ENCODE results near the gene MUS81.

Gene MUS81

GRCh38 chr11:65864706-65865471 is 4.7 kb downstream of the MUS81 start:
- ChIA-PET CTCF (no interaction called here), POLR2A (interaction anchor here (17.2 kb wide), 1 partner anchor 24 kb away, joined by 289 read pairs; the partner anchor contains the start of genes CCDC85B and FIBP)
- DNase-seq (ENCODE audit: extremely low spot score) = no peak
- no peak for TF ChIP-seq SP1 (IDR thresholded peaks at IDR 0.05)

- ChIA-PET POLR2A (interaction anchor here (0.9 to 17.2 kb wide), 2 partner anchors 14 to 23 kb away, joined by 3 to 289 read pairs; partner anchors contain the start of genes CCDC85B and FIBP), CTCF (interaction anchor here (1.5 kb wide), 1 partner anchor 85 kb away, joined by 3 read pairs; the partner anchor contains the start of gene AP5B1)
- no peak for DNase-seq (ENCODE audit: extremely low spot score)
- TF ChIP-seq SUZ12 (IDR thresholded peaks at IDR 0.05) = no peak
- TF ChIP-seq CTBP1 (IDR thresholded peaks at IDR 0.05; ENCODE audit: borderline replicate concordance) = no peak
- TF ChIP-seq TARDBP (IDR thresholded peaks at IDR 0.05) = no peak
- TF ChIP-seq FOXM1 (IDR thresholded peaks at IDR 0.05; ENCODE audit: borderline replicate concordance) = no peak
- no peak for TF ChIP-seq L3MBTL2 (conservative IDR thresholded peaks at IDR 0.05)
- no peak for TF ChIP-seq SP1 (IDR thresholded peaks at IDR 0.05)
Measured at GRCh38 chr11:65865550-65866172, 5.4 kb downstream of the MUS81 start.

GRCh38 chr11:65866509-65867283 is 6.5 kb downstream of the MUS81 start:
- DNase-seq (ENCODE audit: extremely low spot score) = no peak
- POLR2A ChIA-PET = interaction anchor here (0.9 to 17.2 kb wide), 3 partner anchors 8 to 22 kb away, joined by 3 to 289 read pairs (median 3); partner anchors contain the start of genes CCDC85B, CFL1 and FIBP
- CTCF ChIA-PET = interaction anchor here (0.9 to 1.5 kb wide), 2 partner anchors 22 to 86 kb away, joined by 3 to 4 read pairs; partner anchors contain the start of gene AP5B1
- TF ChIP-seq FOXM1 (IDR thresholded peaks at IDR 0.05; ENCODE audit: borderline replicate concordance) = no peak
- TF ChIP-seq TARDBP (IDR thresholded peaks at IDR 0.05) = no peak
- TF ChIP-seq SUZ12 (IDR thresholded peaks at IDR 0.05) = no peak
- no peak for TF ChIP-seq BHLHE40 (IDR thresholded peaks at IDR 0.05; ENCODE audit: borderline replicate concordance)
- TF ChIP-seq HDGF (IDR thresholded peaks at IDR 0.05; ENCODE audit: borderline replicate concordance) = no peak
- no peak for TF ChIP-seq L3MBTL2 (conservative IDR thresholded peaks at IDR 0.05)
- TF ChIP-seq PKNOX1 (IDR thresholded peaks at IDR 0.05) = no peak
- no peak for TF ChIP-seq LEF1 (IDR thresholded peaks at IDR 0.05; ENCODE audit: borderline replicate concordance)
- no peak for TF ChIP-seq ARNT (IDR thresholded peaks at IDR 0.05)

GRCh38 chr11:65867284-65868071 is 7.2 kb downstream of the MUS81 start:
- POLR2A ChIA-PET = interaction anchor here (0.9 to 17.2 kb wide), 4 partner anchors 8 to 155 kb away, joined by 3 to 289 read pairs (median 52); partner anchors contain the start of genes CCDC85B, CFL1, FIBP and KAT5
- CTCF ChIA-PET = interaction anchor here (1.5 to 1.6 kb wide), 2 partner anchors 8 to 87 kb away, joined by 3 to 8 read pairs; partner anchors contain the start of gene AP5B1
- TF ChIP-seq FOXM1 (IDR thresholded peaks at IDR 0.05; ENCODE audit: borderline replicate concordance) = no peak
- no peak for TF ChIP-seq ZNF384 (IDR thresholded peaks at IDR 0.05)
- TF ChIP-seq LEF1 (IDR thresholded peaks at IDR 0.05; ENCODE audit: borderline replicate concordance) = no peak
- TF ChIP-seq TARDBP (IDR thresholded peaks at IDR 0.05) = no peak
- TF ChIP-seq HDGF (IDR thresholded peaks at IDR 0.05; ENCODE audit: borderline replicate concordance) = no peak
- TF ChIP-seq SP1 (IDR thresholded peaks at IDR 0.05) = no peak
- no peak for TF ChIP-seq FOXA1 (IDR thresholded peaks at IDR 0.05)
- TF ChIP-seq NFRKB (IDR thresholded peaks at IDR 0.05) = no peak
- no peak for TF ChIP-seq ARNT (IDR thresholded peaks at IDR 0.05)
- TF ChIP-seq PKNOX1 (IDR thresholded peaks at IDR 0.05) = no peak
- TF ChIP-seq BHLHE40 (IDR thresholded peaks at IDR 0.05; ENCODE audit: borderline replicate concordance) = no peak
- no peak for TF ChIP-seq ELF4 (IDR thresholded peaks at IDR 0.05)
- no peak for DNase-seq (ENCODE audit: extremely low spot score)

- TF ChIP-seq TARDBP (IDR thresholded peaks at IDR 0.05) (no peak), SP1 (IDR thresholded peaks at IDR 0.05) (no peak), LEF1 (IDR thresholded peaks at IDR 0.05; ENCODE audit: borderline replicate concordance) (no peak), CTBP1 (IDR thresholded peaks at IDR 0.05; ENCODE audit: borderline replicate concordance) (no peak), SUZ12 (IDR thresholded peaks at IDR 0.05) (no peak), HDGF (IDR thresholded peaks at IDR 0.05; ENCODE audit: borderline replicate concordance) (no peak), ZNF384 (IDR thresholded peaks at IDR 0.05) (no peak), FOXA1 (IDR thresholded peaks at IDR 0.05) (no peak), ARNT (IDR thresholded peaks at IDR 0.05) (no peak), PKNOX1 (IDR thresholded peaks at IDR 0.05) (no peak), ELF4 (IDR thresholded peaks at IDR 0.05) (no peak), BHLHE40 (IDR thresholded peaks at IDR 0.05; ENCODE audit: borderline replicate concordance) (no peak), NFRKB (IDR thresholded peaks at IDR 0.05) (no peak), L3MBTL2 (conservative IDR thresholded peaks at IDR 0.05) (no peak), FOXK2 (IDR thresholded peaks at IDR 0.05) (no peak), FOXM1 (IDR thresholded peaks at IDR 0.05; ENCODE audit: borderline replicate concordance) (no peak)
- POLR2A ChIA-PET = interaction anchor here (2.5 to 17.2 kb wide), 3 partner anchors 8 to 156 kb away, joined by 8 to 289 read pairs (median 97); partner anchors contain the start of genes CCDC85B, CFL1, FIBP and KAT5
- CTCF ChIA-PET = interaction anchor here (0.6 to 1.6 kb wide), 4 partner anchors 9 to 745 kb away, joined by 3 to 9 read pairs (median 6); no protein-coding TSS in a partner anchor
- no peak for DNase-seq (ENCODE audit: extremely low spot score)
Measured at GRCh38 chr11:65868076-65868667, 7.9 kb downstream of the MUS81 start.

Data from HEK293T (cell line).